Measurements from ENCODE around the gene TNIK.

- TF ChIP-seq CTCF (IDR thresholded peaks at IDR 0.05) (no peak), ZFX (IDR thresholded peaks at IDR 0.05; ENCODE audit: borderline replicate concordance) (no peak)
These were observed 338.4 kb downstream of the TNIK start for GRCh38 chr3:171121801-171122200.
